GM23338 (cell line): ENCODE results near the gene JAZF1.

Experiments
- CTCF ChIP-seq, 2 experiments: fragments of 200-600 bp in 1 of 2; sonication (generic) in 1 of 2; conservative IDR thresholded peaks; 2 replicates each; pipeline versions ENCODE4 v1.5.1 to v1.6.1; 2016 to 2017; ENCODE audit warnings: antibody characterized with exemption in 2 of 2, low read depth in 2 of 2, mild to moderate bottlenecking in 2 of 2, moderate library complexity in 1 of 2
- EZH2phosphoT487 ChIP-seq: fragments of 200-600 bp; sonication (generic); IDR thresholded peaks from one replicate; pipeline ENCODE4 v1.8.1; 2018; ENCODE audit warnings: antibody characterized with exemption; ENCODE audit not compliant: unreplicated experiment
- REST ChIP-seq: IDR thresholded peaks from one replicate; pipeline ENCODE4 v1.6.1; 2018; ENCODE audit warnings: antibody characterized with exemption; ENCODE audit not compliant: unreplicated experiment

- no peak for TF ChIP-seq CTCF (conservative IDR thresholded peaks at IDR 0.05; ENCODE audit: low read depth in 2 of 2)
- TF ChIP-seq EZH2phosphoT487: no peak
- TF ChIP-seq REST: no peak
Measured at GRCh38 chr7:28155019-28155660, 25.5 kb downstream of the JAZF1 start.
